SIG-M5 treated with dmso at 0.1 percent for 504 hours (cell line): ENCODE data around the gene TLCD1.
A peak's percentile ranks its signal among the peaks of the same experiment; 100 is the strongest.

Source experiments
- DNase-seq: peaks from one replicate; lab custom pipeline; 2025; ENCODE audit not compliant: unreplicated experiment; lab: John Stamatoyannopoulos, UW

Gene TLCD1

GRCh38 chr17:28688481-28688880, 37.6 kb downstream of the TLCD1 start:
- no peak for DNase-seq

GRCh38 chr17:28686296-28686695, 39.7 kb downstream of the TLCD1 start:
- no peak for DNase-seq

GRCh38 chr17:28685366-28685765, 40.7 kb downstream of the TLCD1 start:
- no peak for DNase-seq

- DNase-seq: no peak
Observed at GRCh38 chr17:28684963-28685362, 41.1 kb downstream of the TLCD1 start.

GRCh38 chr17:28682655-28683054, 43.4 kb downstream of the TLCD1 start:
- DNase-seq: no peak

- DNase-seq: peak; percentile 13
Observed at GRCh38 chr17:28675980-28676379, 50.1 kb downstream of the TLCD1 start.

GRCh38 chr17:28675490-28675889, 50.5 kb downstream of the TLCD1 start:
- no peak for DNase-seq
